Head of caudate nucleus (tissue), 42 donors: ENCODE data around the gene ST8SIA6.
"Not testable (repeated sequence)": the region's sequence is repeated elsewhere in the genome, so short reads cannot be mapped to it uniquely, and the experiment has no call there.

Experiments used
- DNase-seq, 42 donors: peaks; one replicate each; pipeline versions ENCODE4 v3.0.0 to v3.0.0-alpha.2; 2020 to 2021; ENCODE audit warnings: mixed read lengths in 7 of 42
- intact Hi-C: fragments of 100-400 bp; cut with DNase I; formaldehyde crosslinking; loops from one replicate; pipeline ENCODE4 v1.15.0; 2022

ST8SIA6 gene

GRCh38 chr10:17356820-17357219, 97.6 kb downstream of the ST8SIA6 start:
- intact Hi-C loops: no loop called here
- DNase-seq: no peak

- DNase-seq: no peak
- intact Hi-C loops: no loop called here
These were observed 99.6 kb downstream of the ST8SIA6 start for GRCh38 chr10:17354781-17355180.

GRCh38 chr10:17353568-17354300, 100.7 kb downstream of the ST8SIA6 start:
- intact Hi-C loops: no loop called here
- no peak for DNase-seq

- no peak for DNase-seq
- intact Hi-C loops: no loop called here
These were observed 101.8 kb downstream of the ST8SIA6 start for GRCh38 chr10:17352583-17352982.

DNA sequence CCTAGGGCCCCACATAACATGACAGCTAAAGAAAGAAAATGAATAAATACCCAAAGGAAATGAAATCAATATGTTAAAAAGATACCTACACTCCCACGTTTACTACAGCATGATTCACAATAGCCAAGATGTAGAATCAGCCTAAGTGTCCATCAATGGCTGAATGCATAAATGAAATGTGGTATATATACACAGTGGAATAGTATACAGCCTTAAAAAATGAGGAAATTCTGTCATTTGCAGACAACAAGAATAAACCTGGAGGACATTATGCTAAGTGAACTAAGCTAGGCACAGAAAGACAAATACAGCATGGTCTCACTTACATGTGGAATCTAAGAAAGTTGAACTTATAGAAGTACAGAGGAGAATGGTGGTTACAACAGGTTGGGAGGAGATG, 102.9 kb downstream of the ST8SIA6 start:
- intact Hi-C loops: no loop called here

DNA sequence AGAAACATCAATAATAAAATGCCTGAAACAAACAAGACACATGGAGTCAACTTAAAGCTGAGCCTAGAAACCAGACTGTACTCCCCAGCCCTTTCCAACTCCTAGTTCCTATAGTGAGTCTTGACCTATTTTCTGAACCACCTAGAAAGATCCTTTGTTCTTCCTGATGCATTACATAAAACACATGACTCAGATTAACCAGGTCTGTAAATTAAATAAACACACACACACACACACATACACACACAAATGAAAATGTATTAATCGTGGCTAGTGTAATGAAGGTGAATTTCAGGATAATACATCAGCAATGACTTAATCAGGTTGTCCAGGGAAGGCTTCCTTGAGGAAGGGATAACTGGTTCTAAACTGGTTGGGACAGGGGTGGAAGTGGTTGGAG, 104.7 kb downstream of the ST8SIA6 start:
- intact Hi-C loops: no loop called here
- DNase-seq: no peak

More for the DNA sequence above, 102.9 kb downstream of the ST8SIA6 start:
- no peak for DNase-seq

GRCh38 chr10:17348501-17349349, 105.7 kb downstream of the ST8SIA6 start:
- no peak for DNase-seq
- intact Hi-C loops: no loop called here

GRCh38 chr10:17348011-17348500, 106.3 kb downstream of the ST8SIA6 start:
- intact Hi-C loops: no loop called here

DNA sequence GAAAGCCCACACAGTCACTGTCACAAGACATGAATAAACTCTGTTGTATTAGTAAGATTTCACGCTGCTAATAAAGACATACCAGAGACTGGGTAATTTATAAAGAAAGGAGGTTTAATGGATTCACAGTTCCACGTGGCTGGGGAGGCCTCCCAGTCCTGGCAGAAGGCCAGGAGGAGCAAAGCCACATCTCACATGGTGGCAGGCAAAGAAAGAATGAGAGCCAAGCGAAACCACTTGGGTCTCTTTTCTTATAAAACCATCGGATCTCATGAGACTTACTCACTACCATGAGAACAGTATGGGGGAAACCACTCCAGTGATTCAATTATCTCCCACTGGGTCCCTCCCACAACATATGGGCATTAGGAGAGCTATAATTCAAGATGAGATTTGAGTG, 110.2 kb downstream of the ST8SIA6 start:
- intact Hi-C loops: no loop called here
- no peak for DNase-seq

More at GRCh38 chr10:17348011-17348500, 106.3 kb downstream of the ST8SIA6 start:
- DNase-seq: no peak

- intact Hi-C loops: no loop called here
- DNase-seq: no peak
These were observed 111.3 kb downstream of the ST8SIA6 start for GRCh38 chr10:17343118-17343517.

GRCh38 chr10:17340144-17340829, 114.1 kb downstream of the ST8SIA6 start:
- intact Hi-C loops: no loop called here
- DNase-seq: no peak

GRCh38 chr10:17335065-17335464, 119.3 kb downstream of the ST8SIA6 start:
- intact Hi-C loops: no loop called here
- no peak for DNase-seq

- DNase-seq: no peak
- intact Hi-C loops: no loop called here
These were observed 123.9 kb downstream of the ST8SIA6 start for GRCh38 chr10:17330501-17330900.

DNA sequence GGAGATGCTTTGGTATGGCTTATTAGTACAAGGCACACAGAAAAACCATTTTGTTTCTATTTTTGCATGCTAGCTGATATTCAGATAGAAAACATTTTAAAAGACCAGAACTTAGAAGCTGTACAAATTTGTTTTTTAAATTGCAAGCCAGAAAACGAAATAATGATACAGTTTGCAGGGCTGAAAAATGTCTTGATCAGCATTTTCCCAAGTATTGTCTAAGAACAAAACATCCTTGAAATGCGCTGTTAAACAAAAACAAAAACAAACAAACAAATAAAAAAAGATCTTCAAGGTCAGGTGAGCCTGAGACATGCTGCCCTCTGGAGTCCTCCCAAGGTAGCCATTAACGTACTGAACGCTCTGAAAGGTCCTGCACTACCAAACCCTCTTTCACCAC, 128.0 kb downstream of the ST8SIA6 start:
- no peak for DNase-seq

GRCh38 chr10:17321957-17322356, 132.4 kb downstream of the ST8SIA6 start:
- DNase-seq, intact Hi-C loops: not testable (repeated sequence)

More for the DNA sequence above, 128.0 kb downstream of the ST8SIA6 start:
- intact Hi-C loops: no loop called here

DNA sequence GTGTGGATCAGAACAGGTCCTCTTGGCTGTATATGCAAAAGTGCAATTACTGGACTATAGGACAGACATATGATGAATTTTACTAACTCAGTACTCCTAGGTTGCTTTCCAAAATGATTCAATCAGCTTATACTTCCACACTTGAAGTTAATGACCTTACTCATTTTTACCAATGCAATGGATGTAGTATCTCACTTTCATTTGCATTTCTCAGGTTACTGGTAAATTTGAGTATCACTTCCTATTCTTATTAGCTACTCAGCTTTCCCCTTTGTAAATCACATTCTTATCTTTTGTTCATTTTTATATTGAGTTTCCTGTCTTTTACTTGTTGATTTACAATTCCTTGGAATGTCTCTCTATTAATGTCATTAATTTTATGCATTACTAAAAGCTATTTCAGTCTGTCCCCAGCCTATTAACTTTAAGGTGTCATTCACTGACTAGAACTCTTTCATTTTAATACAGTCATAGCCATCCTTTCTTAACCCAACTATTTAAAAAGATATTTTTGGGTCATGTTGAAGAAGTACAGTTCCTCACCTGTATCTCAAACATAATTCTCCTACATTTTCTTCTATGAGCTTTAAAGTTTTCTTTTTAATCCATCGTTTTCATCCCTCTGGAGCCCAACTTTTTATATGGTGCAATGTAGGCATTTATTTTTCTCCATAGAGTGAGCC, 137.8 kb downstream of the ST8SIA6 start:
- no peak for DNase-seq
- intact Hi-C loops: no loop called here

DNA sequence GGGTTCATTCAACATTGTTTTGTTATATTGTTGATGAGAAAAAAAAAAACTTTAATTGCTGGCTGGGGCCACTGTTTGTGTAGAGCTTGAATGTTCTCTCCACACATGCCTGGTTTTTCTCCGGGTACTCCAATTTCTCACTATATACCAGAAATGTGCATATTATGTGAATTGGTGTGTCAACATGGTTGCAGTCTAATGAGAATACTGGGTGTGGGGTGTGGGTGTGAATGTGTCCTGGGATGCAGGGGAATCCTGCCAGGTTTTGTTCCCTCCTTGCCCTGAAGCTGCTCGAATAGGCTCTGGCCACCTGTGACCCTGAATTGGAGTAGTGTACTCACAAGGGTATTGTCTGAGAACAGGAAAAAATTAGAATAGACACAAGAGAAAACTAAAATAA, 145.0 kb downstream of the ST8SIA6 start:
- no peak for DNase-seq
- intact Hi-C loops: no loop called here

DNA sequence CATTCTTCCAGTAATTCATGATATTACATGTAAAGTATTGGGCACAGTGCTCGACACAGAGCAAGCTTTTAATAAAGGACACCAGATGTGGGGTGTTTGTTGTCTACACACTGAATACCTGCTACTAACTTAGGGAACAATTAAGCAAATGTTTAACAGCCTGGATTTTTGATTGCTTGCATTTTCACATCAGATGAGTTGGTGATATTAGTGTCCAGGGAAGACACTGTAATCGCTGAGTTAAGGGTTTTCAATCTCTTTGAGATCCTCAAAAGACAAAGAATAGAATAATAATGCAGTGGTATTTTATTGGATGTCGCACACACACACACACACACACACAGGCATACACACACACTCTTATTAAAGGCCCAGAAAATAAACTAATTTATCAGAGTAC, 147.3 kb downstream of the ST8SIA6 start:
- no peak for DNase-seq
- intact Hi-C loops: no loop called here

DNA sequence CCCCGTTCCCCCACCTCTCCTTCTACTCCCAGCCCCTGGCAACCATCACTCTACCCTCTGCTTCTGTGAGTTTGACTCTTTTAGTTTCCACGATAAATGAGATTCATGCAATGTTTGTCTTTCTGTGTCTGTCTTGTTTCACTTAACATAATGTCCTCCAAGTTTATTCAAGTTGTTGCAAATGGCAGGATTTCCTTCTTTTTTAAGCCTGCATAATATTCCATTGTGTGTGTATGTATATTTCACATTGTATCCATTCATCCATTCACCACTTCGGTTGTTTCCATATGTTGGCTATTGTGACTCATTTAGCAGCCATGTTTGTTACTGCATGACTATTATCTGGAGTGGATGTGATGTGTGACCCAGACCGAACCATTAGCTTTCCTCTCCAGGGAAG, 162.0 kb downstream of the ST8SIA6 start:
- DNase-seq: no peak
- intact Hi-C loops: no loop called here
